ENCODE data around the gene ARHGAP44.

- TF ChIP-seq POLR2AphosphoS5 (IDR thresholded peaks at IDR 0.05) (no peak), POLR2A (IDR thresholded peaks at IDR 0.05) (no peak), CTCF (IDR thresholded peaks at IDR 0.05) (no peak)
Observed at GRCh38 chr17:12964162-12964561, 174.9 kb downstream of the ARHGAP44 start.
